ENCODE data around the gene STAT2. TPM values are rescaled to one million over a fixed set of nuclear protein-coding genes. Genes with fewer than 3 reads are reported as not detected.

Gene STAT2
- total and polyA plus RNA-seq, 7 experiments from 2014 or later: 64.1 to 291 (median 179) TPM

DNA sequence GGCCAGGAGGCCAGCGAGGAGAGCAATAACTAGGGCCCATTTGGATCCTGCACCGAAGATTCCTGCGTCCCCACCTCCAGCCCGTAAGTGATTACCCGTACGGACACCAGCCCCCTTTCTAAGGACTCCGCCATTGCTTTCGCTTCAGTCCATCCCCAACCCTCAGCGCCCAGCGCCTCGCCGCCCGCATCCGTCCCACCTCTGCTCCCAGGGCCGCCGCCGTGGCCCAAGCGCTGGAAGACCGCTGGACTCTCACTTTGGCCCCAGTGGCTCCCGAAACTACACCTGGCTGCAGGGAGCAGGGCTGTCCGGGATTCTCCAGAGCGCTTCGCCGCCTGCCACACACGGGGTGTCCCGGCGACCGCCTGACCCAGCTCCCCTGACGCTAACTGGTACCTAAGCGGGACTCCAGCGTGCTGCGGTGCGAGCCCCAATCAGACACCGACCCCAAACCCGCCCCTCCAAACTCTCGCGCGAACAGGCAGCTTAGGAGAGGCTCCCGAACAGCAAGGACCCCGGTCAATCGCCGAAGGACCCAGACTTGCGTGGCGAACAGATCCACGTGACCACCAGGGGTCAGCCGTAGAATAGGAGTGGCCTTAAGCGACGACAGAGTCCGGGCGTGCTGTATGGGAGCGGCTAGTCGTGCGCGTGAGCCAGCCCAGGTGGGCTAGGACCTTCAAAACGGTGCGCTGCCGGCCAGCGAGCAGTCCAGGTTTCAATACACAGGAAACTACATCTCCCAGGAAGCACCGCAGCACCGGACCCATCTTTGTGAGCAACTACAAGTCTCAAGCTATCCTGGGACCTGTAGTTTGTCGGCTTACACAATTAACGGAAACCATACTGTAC lies 44.1 kb downstream of the STAT2 start, which contains the start of gene CNPY2:
CNPY2 (minus strand) TSS at position 367 of the 852 bp plus-strand sequence. CDS start 771 bp downstream, outside the sequence.
- intact Hi-C loops (cut with micrococcal nuclease): loop anchor here (1.0 to 5.0 kb wide), 17 partner anchors 16 to 771 kb away; partner anchors contain the start of genes CS (in 2 of the 2), IL23A (in 2 of the 2), SPRYD4 (in 2 of the 2) and STAT2 (in 2 of the 2)
- DNase-seq (peak; percentile 83 to 94 (median 92)), ATAC-seq (peak; percentile 93)
- Mint-ChIP-seq H3K4me3 (peak within 1 kb of the TSS; percentile 96 to 99 (median 98)), H3K27ac (peak within 1 kb of the TSS; percentile 93 to 99 (median 99)), H3K4me1 (peaks cover 5 to 23% (median 13%) of the 10 kb centered on the region in 7 donors), H3K36me3 (peaks cover 0 to 22% (median 8%) of the 10 kb centered on the region in 5 donors), H3K27me3 (no peaks in the 10 kb centered on the region), H3K9me3 (no peaks in the 10 kb centered on the region)
- ChIA-PET CTCF (interaction anchor here (0.7 to 1.5 kb wide), 8 partner anchors 15 to 153 kb away, joined by 3 to 10 read pairs (median 4); partner anchors contain the start of genes CS, IL23A, RNF41 and SPRYD4), POLR2A (interaction anchor here (0.5 to 5.0 kb wide), 26 partner anchors 8 to 1818 kb away, joined by 3 to 66 read pairs (median 4); partner anchors contain the start of genes ANKRD52, IL23A, NCKAP1L and PAN2)
- Histone ChIP-seq H3K9me3 (ENCODE audit: control insufficient read depth in 2 of 3, low read length in 3 of 3) (no peaks in the 10 kb centered on the region), H3K36me3 (ENCODE audit: control insufficient read depth in 2 of 3, insufficient read depth in 3 of 3, low read length in 3 of 3) (peaks cover 0 to 39% (median 4%) of the 10 kb centered on the region in 3 experiments), H3K27me3 (ENCODE audit: control insufficient read depth in 2 of 2, insufficient read depth in 2 of 2, low read length in 2 of 2) (no peaks in the 10 kb centered on the region), H3K4me3 (ENCODE audit: low read length) (peak within 1 kb of the TSS; percentile 100), H3K27ac (ENCODE audit: low read depth, low read length) (peak within 1 kb of the TSS; percentile 97), H3K4me1 (ENCODE audit: control insufficient read depth in 2 of 2, insufficient read depth in 2 of 2, low read length in 2 of 2) (peaks cover 13 to 16% of the 10 kb centered on the region in 2 donors)

DNA sequence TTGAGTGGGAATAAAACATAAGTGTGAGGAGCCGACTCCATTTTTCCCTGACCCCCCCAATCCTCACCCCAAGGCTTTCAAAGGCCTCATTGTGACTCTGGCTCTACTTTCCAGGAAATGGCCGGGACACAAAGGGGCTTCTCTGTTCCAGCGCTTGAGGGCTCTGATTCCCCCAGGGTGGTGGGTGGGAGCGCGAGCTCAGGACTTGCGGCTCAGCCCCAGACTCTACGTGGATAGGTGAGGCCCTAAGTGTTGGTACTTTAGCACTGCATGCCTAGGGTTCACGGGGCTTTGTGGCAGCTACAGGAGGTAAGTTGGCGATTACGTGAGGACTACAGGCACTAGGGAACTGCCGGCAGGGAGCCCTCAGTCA lies 44.7 kb downstream of the STAT2 start:
- Histone ChIP-seq H3K9me3 (ENCODE audit: control insufficient read depth in 2 of 3, low read length in 3 of 3) (no peaks in the 10 kb centered on the region), H3K4me3 (ENCODE audit: low read length) (peak overlapping the region; percentile 100), H3K27me3 (ENCODE audit: control insufficient read depth in 2 of 2, insufficient read depth in 2 of 2, low read length in 2 of 2) (no peaks in the 10 kb centered on the region), H3K36me3 (ENCODE audit: control insufficient read depth in 2 of 3, insufficient read depth in 3 of 3, low read length in 3 of 3) (peaks cover 0 to 45% (median 4%) of the 10 kb centered on the region in 3 experiments), H3K27ac (ENCODE audit: low read depth, low read length) (peak overlapping the region; percentile 97), H3K4me1 (ENCODE audit: control insufficient read depth in 2 of 2, insufficient read depth in 2 of 2, low read length in 2 of 2) (peaks cover 13 to 16% of the 10 kb centered on the region in 2 donors)
- CTCF ChIA-PET: interaction anchor here (0.9 to 1.5 kb wide), 4 partner anchors 93 to 154 kb away, joined by 3 to 10 read pairs (median 4); partner anchors contain the start of genes RNF41 and SPRYD4
- intact Hi-C loops (cut with micrococcal nuclease): loop anchor here in 1 of 2 donors (5.0 kb wide), 2 partner anchors 322 to 772 kb away; partner anchors contain the start of gene NAB2
- H3K4me1 Mint-ChIP-seq: peaks cover 5 to 23% (median 13%) of the 10 kb centered on the region in 7 donors
- peaks cover 0 to 22% (median 8%) of the 10 kb centered on the region in 5 donors for H3K36me3 Mint-ChIP-seq
- H3K9me3 Mint-ChIP-seq: no peaks in the 10 kb centered on the region
- POLR2A ChIA-PET: interaction anchor here (0.5 to 5.0 kb wide), 21 partner anchors 8 to 1818 kb away, joined by 3 to 66 read pairs (median 4); partner anchors contain the start of genes ANKRD52, IL23A, NCKAP1L and PAN2
- DNase-seq: no peak
- ATAC-seq: peak; percentile 0
- no peaks in the 10 kb centered on the region for H3K27me3 Mint-ChIP-seq
- peak overlapping the region; percentile 93 to 99 (median 99) for H3K27ac Mint-ChIP-seq
- peak overlapping the region; percentile 96 to 99 (median 98) for H3K4me3 Mint-ChIP-seq

DNA sequence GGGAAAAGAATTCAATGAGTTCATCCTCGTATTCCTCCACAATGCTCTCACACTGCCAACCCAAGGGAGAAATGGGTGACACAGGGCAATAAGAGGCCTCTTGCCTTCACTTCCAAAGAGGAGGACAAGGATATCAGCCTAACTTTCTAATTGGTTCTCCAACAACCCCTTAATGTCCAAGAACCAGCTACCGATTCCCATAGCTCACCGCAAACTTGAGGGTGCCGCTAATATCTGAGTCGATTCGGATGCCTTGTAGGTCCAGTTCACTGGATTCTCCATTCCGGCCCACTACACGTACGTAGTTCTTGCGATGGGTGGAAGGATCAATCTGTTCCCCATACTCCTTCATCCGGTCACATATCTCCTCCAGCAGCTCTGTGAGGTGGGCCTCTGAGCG lies 48.9 kb downstream of the STAT2 start:
- Histone ChIP-seq H3K27ac (ENCODE audit: low read depth, low read length) (no peak overlapping the region), H3K4me1 (ENCODE audit: control insufficient read depth in 2 of 2, insufficient read depth in 2 of 2, low read length in 2 of 2) (peaks cover 10 to 11% of the 10 kb centered on the region in 2 donors), H3K36me3 (ENCODE audit: control insufficient read depth in 2 of 3, insufficient read depth in 3 of 3, low read length in 3 of 3) (peaks cover 0 to 43% (median 0%) of the 10 kb centered on the region in 3 experiments), H3K9me3 (ENCODE audit: control insufficient read depth in 2 of 3, low read length in 3 of 3) (no peaks in the 10 kb centered on the region), H3K27me3 (ENCODE audit: control insufficient read depth in 2 of 2, insufficient read depth in 2 of 2, low read length in 2 of 2) (no peaks in the 10 kb centered on the region), H3K4me3 (ENCODE audit: low read length) (no peak overlapping the region)
- Mint-ChIP-seq H3K9me3 (no peaks in the 10 kb centered on the region), H3K4me1 (peaks cover 5 to 14% (median 12%) of the 10 kb centered on the region in 7 donors), H3K27ac (peak overlapping the region in 1 of 9 donors; percentile 8), H3K27me3 (no peaks in the 10 kb centered on the region), H3K36me3 (peaks cover 0 to 18% (median 0%) of the 10 kb centered on the region in 5 donors), H3K4me3 (no peak overlapping the region)
- CTCF ChIA-PET: interaction anchor here (1.4 kb wide), 1 partner anchor 153 kb away, joined by 3 read pairs; no protein-coding TSS in a partner anchor
- intact Hi-C loops (cut with micrococcal nuclease): no loop called here
- POLR2A ChIA-PET: interaction anchor here (0.6 to 1.2 kb wide), 3 partner anchors 14 to 114 kb away, joined by 3 to 7 read pairs (median 4); no protein-coding TSS in a partner anchor
- no peak for ATAC-seq
- DNase-seq: no peak

DNA sequence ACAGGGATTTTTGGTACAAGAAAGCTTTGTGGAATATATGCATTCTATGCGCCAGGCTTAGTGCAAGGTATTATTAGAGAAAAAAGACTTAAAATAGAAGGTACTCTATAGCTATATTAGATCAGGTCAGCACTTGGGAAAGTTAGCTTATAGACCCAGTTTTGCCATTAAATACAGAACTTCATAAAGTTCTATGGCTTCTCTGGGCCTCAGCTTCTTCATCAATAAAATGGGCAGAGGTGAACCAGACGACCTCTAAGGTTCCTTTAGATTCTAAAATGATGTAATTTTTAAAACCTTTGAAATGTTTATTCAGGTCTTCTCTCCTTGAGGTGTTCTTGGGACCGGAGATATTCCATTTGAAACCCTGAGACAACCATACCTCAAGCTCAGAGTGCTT lies 51.2 kb downstream of the STAT2 start:
- POLR2A ChIA-PET: interaction anchor here (0.6 to 2.4 kb wide), 8 partner anchors 8 to 578 kb away, joined by 3 to 11 read pairs (median 4); partner anchors contain the start of genes CNPY2, IL23A and RNF41
- Mint-ChIP-seq H3K27me3 (no peaks in the 10 kb centered on the region), H3K4me3 (no peak overlapping the region), H3K4me1 (no peaks in the 10 kb centered on the region), H3K9me3 (no peaks in the 10 kb centered on the region), H3K36me3 (peaks cover 0 to 22% (median 4%) of the 10 kb centered on the region in 5 donors), H3K27ac (no peak overlapping the region)
- ATAC-seq (no peak), DNase-seq (no peak)
- Histone ChIP-seq H3K4me3 (ENCODE audit: low read length) (no peak overlapping the region), H3K27ac (ENCODE audit: low read depth, low read length) (no peak overlapping the region), H3K9me3 (ENCODE audit: control insufficient read depth in 2 of 3, low read length in 3 of 3) (no peaks in the 10 kb centered on the region), H3K27me3 (ENCODE audit: control insufficient read depth in 2 of 2, insufficient read depth in 2 of 2, low read length in 2 of 2) (no peaks in the 10 kb centered on the region), H3K4me1 (ENCODE audit: control insufficient read depth in 2 of 2, insufficient read depth in 2 of 2, low read length in 2 of 2) (no peaks in the 10 kb centered on the region), H3K36me3 (ENCODE audit: control insufficient read depth in 2 of 3, insufficient read depth in 3 of 3, low read length in 3 of 3) (peaks cover 0 to 35% (median 0%) of the 10 kb centered on the region in 3 experiments)
- intact Hi-C loops (cut with micrococcal nuclease): no loop called here
- CTCF ChIA-PET: no interaction called here

DNA sequence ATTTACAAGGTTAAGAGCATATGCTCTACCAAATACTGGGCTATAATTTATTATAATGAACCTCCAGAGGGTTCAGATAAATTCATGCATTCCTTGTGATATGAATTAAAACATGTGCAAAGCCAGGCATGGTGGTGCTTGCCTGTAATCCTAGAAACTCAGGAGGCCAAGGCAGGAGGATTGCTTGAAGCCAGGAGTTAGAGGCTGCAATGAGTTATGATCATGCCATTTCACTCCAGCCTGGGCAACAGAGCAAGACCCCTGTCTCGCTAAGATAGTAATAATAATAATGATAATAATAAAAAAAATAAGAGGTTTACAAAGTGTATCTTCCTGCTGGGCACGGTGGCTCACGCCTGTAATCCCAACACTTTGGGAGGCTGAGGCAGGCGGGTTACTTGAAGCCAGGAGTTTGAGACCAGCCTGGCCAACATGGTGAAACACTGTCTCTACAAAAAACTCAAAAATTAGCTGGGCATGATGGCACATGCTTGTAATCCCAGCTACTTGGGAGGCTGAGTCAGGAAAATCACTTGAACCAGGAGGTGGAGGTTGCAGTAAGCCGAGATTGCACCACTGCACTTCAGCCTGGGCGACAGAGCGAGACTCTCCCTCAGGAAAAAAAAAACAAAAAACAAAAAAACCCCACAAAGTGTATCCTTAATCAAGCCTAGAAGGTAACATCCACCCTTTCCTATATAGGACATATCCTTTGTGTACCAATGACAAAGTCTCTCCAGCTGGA lies 52.5 kb downstream of the STAT2 start:
- H3K9me3 Mint-ChIP-seq: no peaks in the 10 kb centered on the region
- DNase-seq (no peak), ATAC-seq (no peak)
- no peak overlapping the region for H3K27ac Mint-ChIP-seq
- peaks cover 0 to 2% (median 1%) of the 10 kb centered on the region in 7 donors for H3K4me1 Mint-ChIP-seq
- H3K27me3 Mint-ChIP-seq: no peaks in the 10 kb centered on the region
- no peaks in the 10 kb centered on the region for H3K4me1 ChIP-seq (ENCODE audit: control insufficient read depth in 2 of 2, insufficient read depth in 2 of 2, low read length in 2 of 2)
- peaks cover 0 to 22% (median 4%) of the 10 kb centered on the region in 5 donors for H3K36me3 Mint-ChIP-seq
- ChIA-PET CTCF (no interaction called here), POLR2A (interaction anchor here (1.1 to 2.4 kb wide), 3 partner anchors 9 to 86 kb away, joined by 4 to 9 read pairs (median 7); partner anchors contain the start of genes CNPY2 and RNF41)
- H3K27me3 ChIP-seq (ENCODE audit: control insufficient read depth in 2 of 2, insufficient read depth in 2 of 2, low read length in 2 of 2): no peaks in the 10 kb centered on the region
- H3K4me3 ChIP-seq (ENCODE audit: low read length): no peak overlapping the region
- no peak overlapping the region for H3K4me3 Mint-ChIP-seq
- no peaks in the 10 kb centered on the region for H3K9me3 ChIP-seq (ENCODE audit: control insufficient read depth in 2 of 3, low read length in 3 of 3)
- intact Hi-C loops (cut with micrococcal nuclease): no loop called here
- no peak overlapping the region for H3K27ac ChIP-seq (ENCODE audit: low read depth, low read length)
- H3K36me3 ChIP-seq (ENCODE audit: control insufficient read depth in 2 of 3, insufficient read depth in 3 of 3, low read length in 3 of 3): peaks cover 0 to 35% (median 0%) of the 10 kb centered on the region in 3 experiments

All from naive thymus-derived CD4-positive, alpha-beta T cell (primary cell).